Measurements from ENCODE around the gene SYNGR4. TPM values are rescaled to one million over a fixed set of nuclear protein-coding genes. Genes with fewer than 3 reads are reported as not detected.

SYNGR4 gene
- total RNA-seq, 1 experiment from 2014 or later: 0.49 TPM

DNA sequence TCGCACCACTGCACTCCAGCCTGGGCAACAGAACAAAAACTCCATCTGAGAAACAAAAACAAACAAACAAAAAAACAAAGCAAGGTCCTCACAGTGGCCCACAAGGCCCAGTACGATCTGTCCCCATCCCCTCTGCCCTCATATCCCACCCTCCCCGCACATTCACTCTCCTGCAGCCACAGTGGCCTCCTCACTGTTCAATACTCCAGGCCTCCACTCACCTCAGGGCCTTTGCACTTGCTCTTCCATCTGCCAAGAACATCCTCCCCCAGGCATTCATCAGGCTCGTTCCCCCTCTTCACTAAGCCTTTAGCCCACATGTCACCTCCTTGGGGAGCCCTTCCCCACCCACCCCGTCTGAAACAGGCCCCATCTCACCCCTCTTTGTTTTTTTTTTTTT lies 5.0 kb upstream of the SYNGR4 start:
- no peaks in the 10 kb centered on the region for H3K27me3 ChIP-seq (ENCODE audit: insufficient read depth, low read length)
- H3K79me2 ChIP-seq (ENCODE audit: insufficient read depth, low read length): no peaks in the 10 kb centered on the region
- no peak overlapping the region for H3K4me2 ChIP-seq (ENCODE audit: low read length)
- no peak overlapping the region for H3K4me3 ChIP-seq (replicated peaks in 1 of 2; ENCODE audit: low read depth in 1 of 2, low read length in 2 of 2)
- peaks cover 18 to 49% of the 10 kb centered on the region in 2 experiments for H3K4me1 ChIP-seq (ENCODE audit: control insufficient read depth in 1 of 2, insufficient read depth in 2 of 2, low read length in 2 of 2)
- intact Hi-C loops (cut with micrococcal nuclease): no loop called here
- no peaks in the 10 kb centered on the region for H3K36me3 ChIP-seq (ENCODE audit: control insufficient read depth in 1 of 2, insufficient read depth in 2 of 2, low read length in 2 of 2)
- no peaks in the 10 kb centered on the region for H3K9me3 ChIP-seq (ENCODE audit: control insufficient read depth in 1 of 2, insufficient read depth in 1 of 2, low read depth in 1 of 2, low read length in 2 of 2)
- no peaks in the 10 kb centered on the region for H4K20me1 ChIP-seq (ENCODE audit: insufficient read depth)
- ATAC-seq: no peak
- TF ChIP-seq, protein P1, sequence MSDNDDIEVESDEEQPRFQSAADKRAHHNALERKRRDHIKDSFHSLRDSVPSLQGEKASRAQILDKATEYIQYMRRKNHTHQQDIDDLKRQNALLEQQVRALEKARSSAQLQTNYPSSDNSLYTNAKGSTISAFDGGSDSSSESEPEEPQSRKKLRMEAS (IDR thresholded peaks at IDR 0.05): no peak
- no peak for TF ChIP-seq CBX3 (IDR thresholded peaks at IDR 0.05; ENCODE audit: low read depth)
- no peak for TF ChIP-seq EZH2 (IDR thresholded peaks at IDR 0.05)
- TF ChIP-seq, protein P2, sequence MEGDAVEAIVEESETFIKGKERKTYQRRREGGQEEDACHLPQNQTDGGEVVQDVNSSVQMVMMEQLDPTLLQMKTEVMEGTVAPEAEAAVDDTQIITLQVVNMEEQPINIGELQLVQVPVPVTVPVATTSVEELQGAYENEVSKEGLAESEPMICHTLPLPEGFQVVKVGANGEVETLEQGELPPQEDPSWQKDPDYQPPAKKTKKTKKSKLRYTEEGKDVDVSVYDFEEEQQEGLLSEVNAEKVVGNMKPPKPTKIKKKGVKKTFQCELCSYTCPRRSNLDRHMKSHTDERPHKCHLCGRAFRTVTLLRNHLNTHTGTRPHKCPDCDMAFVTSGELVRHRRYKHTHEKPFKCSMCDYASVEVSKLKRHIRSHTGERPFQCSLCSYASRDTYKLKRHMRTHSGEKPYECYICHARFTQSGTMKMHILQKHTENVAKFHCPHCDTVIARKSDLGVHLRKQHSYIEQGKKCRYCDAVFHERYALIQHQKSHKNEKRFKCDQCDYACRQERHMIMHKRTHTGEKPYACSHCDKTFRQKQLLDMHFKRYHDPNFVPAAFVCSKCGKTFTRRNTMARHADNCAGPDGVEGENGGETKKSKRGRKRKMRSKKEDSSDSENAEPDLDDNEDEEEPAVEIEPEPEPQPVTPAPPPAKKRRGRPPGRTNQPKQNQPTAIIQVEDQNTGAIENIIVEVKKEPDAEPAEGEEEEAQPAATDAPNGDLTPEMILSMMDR (IDR thresholded peaks at IDR 0.05 in 2 of 3, conservative IDR thresholded peaks at IDR 0.05 in 1 of 3; ENCODE audit: borderline replicate concordance in 1 of 3, insufficient read depth in 1 of 3, low read depth in 2 of 3, low read length in 2 of 3): no peak
- no peak for TF ChIP-seq ZFX (IDR thresholded peaks at IDR 0.05)
- no peak for TF ChIP-seq EGR1 (IDR thresholded peaks at IDR 0.05; ENCODE audit: low read depth)
- TF ChIP-seq ZNF274 (IDR thresholded peaks at IDR 0.05; ENCODE audit: low read depth, low read length): no peak
- TF ChIP-seq, protein P3, sequence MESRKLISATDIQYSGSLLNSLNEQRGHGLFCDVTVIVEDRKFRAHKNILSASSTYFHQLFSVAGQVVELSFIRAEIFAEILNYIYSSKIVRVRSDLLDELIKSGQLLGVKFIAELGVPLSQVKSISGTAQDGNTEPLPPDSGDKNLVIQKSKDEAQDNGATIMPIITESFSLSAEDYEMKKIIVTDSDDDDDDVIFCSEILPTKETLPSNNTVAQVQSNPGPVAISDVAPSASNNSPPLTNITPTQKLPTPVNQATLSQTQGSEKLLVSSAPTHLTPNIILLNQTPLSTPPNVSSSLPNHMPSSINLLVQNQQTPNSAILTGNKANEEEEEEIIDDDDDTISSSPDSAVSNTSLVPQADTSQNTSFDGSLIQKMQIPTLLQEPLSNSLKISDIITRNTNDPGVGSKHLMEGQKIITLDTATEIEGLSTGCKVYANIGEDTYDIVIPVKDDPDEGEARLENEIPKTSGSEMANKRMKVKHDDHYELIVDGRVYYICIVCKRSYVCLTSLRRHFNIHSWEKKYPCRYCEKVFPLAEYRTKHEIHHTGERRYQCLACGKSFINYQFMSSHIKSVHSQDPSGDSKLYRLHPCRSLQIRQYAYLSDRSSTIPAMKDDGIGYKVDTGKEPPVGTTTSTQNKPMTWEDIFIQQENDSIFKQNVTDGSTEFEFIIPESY (IDR thresholded peaks at IDR 0.05; ENCODE audit: extremely low read depth, insufficient replicate concordance, low read length): no peak
- TF ChIP-seq, protein P4, sequence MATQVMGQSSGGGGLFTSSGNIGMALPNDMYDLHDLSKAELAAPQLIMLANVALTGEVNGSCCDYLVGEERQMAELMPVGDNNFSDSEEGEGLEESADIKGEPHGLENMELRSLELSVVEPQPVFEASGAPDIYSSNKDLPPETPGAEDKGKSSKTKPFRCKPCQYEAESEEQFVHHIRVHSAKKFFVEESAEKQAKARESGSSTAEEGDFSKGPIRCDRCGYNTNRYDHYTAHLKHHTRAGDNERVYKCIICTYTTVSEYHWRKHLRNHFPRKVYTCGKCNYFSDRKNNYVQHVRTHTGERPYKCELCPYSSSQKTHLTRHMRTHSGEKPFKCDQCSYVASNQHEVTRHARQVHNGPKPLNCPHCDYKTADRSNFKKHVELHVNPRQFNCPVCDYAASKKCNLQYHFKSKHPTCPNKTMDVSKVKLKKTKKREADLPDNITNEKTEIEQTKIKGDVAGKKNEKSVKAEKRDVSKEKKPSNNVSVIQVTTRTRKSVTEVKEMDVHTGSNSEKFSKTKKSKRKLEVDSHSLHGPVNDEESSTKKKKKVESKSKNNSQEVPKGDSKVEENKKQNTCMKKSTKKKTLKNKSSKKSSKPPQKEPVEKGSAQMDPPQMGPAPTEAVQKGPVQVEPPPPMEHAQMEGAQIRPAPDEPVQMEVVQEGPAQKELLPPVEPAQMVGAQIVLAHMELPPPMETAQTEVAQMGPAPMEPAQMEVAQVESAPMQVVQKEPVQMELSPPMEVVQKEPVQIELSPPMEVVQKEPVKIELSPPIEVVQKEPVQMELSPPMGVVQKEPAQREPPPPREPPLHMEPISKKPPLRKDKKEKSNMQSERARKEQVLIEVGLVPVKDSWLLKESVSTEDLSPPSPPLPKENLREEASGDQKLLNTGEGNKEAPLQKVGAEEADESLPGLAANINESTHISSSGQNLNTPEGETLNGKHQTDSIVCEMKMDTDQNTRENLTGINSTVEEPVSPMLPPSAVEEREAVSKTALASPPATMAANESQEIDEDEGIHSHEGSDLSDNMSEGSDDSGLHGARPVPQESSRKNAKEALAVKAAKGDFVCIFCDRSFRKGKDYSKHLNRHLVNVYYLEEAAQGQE (IDR thresholded peaks at IDR 0.05; ENCODE audit: low read depth): no peak
- no peak for TF ChIP-seq FOSL1 (IDR thresholded peaks at IDR 0.05; ENCODE audit: low read depth)
- no peak for TF ChIP-seq CEBPB (IDR thresholded peaks at IDR 0.05; ENCODE audit: low read depth)
- no peak for TF ChIP-seq YY1 (IDR thresholded peaks at IDR 0.05; ENCODE audit: extremely low read depth, insufficient replicate concordance, low read depth, low read length)
- TF ChIP-seq JUND (IDR thresholded peaks at IDR 0.05): no peak
- TF ChIP-seq, protein P5, sequence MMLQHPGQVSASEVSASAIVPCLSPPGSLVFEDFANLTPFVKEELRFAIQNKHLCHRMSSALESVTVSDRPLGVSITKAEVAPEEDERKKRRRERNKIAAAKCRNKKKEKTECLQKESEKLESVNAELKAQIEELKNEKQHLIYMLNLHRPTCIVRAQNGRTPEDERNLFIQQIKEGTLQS (IDR thresholded peaks at IDR 0.05): no peak
- TF ChIP-seq POLR2A (IDR thresholded peaks at IDR 0.05; ENCODE audit: borderline replicate concordance, extremely low read depth, insufficient read depth, insufficient read length): no peak
- POLR2A ChIA-PET: no interaction called here
- DNase-seq (ENCODE audit: low read depth, low spot score): no peak
- CTCF ChIA-PET: interaction anchor here (1.2 kb wide), 1 partner anchor 25 kb away, joined by 6 read pairs; no protein-coding TSS in a partner anchor
- no peak overlapping the region for H3K9ac ChIP-seq (ENCODE audit: low read length)
- no peaks in the 10 kb centered on the region for H3K9me2 ChIP-seq (ENCODE audit: insufficient read depth)
- no peak overlapping the region for H3K27ac ChIP-seq (ENCODE audit: low read depth, low read length)
- RAD21 ChIA-PET (ENCODE audit: low non-redundant PET in 1 of 2, low total read pairs in 2 of 2, uncharacterized antibody in 2 of 2, unreplicated experiment in 2 of 2): no interaction called here
- BruUV-seq (replicated peaks): no TSS peak
- no peak overlapping the region for H2AFZ ChIP-seq (ENCODE audit: low read depth, low read length, poor library complexity, severe bottlenecking)
